CD4-positive, alpha-beta T cell treated with Interleukin-4 for 1 hour (primary cell): ENCODE measurements around the gene TNNI2.

Experiments
- DNase-seq, 2 donors: peaks; one replicate each; pipeline ENCODE4 v3.0.0-alpha.2; 2020 to 2022

TNNI2 gene

GRCh38 chr11:1889941-1890855, 51.4 kb downstream of the TNNI2 start:
- no peak for DNase-seq
